ENCODE data around the gene RSAD2.
A peak's percentile ranks its signal among the peaks of the same experiment; 100 is the strongest.

RSAD2 gene

DNA sequence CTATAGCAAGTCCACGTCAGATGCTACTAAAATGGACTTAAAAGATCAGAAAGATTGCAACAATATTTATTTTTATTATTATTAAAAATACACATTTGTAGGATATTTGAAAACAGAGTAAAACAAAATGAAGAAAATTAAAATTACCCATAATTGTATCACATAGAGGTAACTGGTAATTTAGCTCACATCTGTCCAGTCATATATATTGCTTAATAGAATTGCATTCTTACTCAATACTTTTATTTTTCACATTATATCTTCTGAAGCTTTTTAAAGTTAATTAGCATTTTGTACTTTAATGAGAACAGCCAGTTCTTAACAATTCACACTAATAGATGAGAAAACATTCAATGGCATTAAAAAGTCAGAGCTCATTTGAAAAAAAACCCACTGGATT is 28.1 kb downstream of the RSAD2 start:
- DNase-seq (no peak), ATAC-seq (replicated peaks) (no peak)
- peaks cover 7 to 19% of the 10 kb centered on the region in 2 donors for H3K9me3 Mint-ChIP-seq
- H3K36me3 Mint-ChIP-seq = peaks cover 10 to 11% of the 10 kb centered on the region in 2 donors
- no peak overlapping the region for H3K4me3 Mint-ChIP-seq
- no peaks in the 10 kb centered on the region for H3K27me3 Mint-ChIP-seq
- no peak overlapping the region for H3K27ac Mint-ChIP-seq
- peaks cover 17 to 21% of the 10 kb centered on the region in 2 donors for H3K4me1 Mint-ChIP-seq

DNA sequence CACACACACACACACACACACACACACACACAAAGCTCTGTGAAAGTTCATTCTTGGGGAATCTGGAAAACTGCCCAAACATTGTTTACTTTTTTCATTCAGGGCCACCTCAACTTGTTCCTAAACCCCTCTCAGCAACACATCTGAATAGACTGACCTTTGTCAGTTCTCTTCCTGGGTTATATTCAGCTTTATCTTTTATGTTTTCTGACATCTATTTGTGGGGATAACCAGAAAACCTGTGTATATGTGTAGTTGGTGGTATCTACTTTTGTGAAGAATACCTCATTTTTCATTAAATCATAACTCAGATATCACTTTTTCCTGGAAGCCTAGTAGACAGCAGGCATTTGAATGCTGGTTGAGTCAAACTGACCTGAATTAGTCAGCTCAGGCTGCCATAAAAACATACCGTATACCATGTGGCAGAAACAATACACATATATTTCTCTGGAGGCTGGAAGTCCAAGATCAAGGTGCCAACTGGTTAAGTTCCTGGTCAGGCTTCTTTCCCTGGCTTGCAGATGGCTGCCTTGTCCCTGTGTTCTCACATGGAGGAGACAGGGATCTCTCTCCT is 28.7 kb downstream of the RSAD2 start:
- ATAC-seq (replicated peaks) (no peak), DNase-seq (no peak)
- Mint-ChIP-seq H3K36me3 (peaks cover 10 to 11% of the 10 kb centered on the region in 2 donors), H3K27me3 (peaks cover 0 to 2% of the 10 kb centered on the region in 2 donors), H3K4me1 (peaks cover 21 to 26% of the 10 kb centered on the region in 2 donors), H3K4me3 (no peak overlapping the region), H3K9me3 (peaks cover 7 to 19% of the 10 kb centered on the region in 2 donors), H3K27ac (no peak overlapping the region)

DNA sequence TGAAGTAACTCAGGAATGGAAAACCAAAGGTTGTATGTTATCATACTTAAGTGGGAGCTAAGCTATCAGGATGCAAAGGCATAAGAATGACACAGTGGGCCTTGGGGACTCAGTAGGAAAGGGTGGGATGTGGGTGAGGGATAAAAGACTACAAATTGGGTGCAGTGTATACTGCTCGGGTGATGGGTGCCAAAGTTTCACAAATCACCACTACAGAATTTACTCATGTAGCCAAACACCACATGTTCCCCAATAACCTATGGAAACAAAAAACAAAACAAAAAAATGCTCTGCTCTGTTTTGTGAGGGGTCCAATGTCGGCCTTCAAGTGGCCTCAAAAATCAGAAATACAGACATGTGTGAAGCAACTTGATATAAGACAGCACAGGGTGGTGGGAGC is 30.7 kb downstream of the RSAD2 start:
- H3K4me1 Mint-ChIP-seq = peaks cover 24 to 29% of the 10 kb centered on the region in 2 donors
- H3K9me3 Mint-ChIP-seq = peaks cover 0 to 3% of the 10 kb centered on the region in 2 donors
- ATAC-seq (replicated peaks) (no peak), DNase-seq (no peak)
- no peak overlapping the region for H3K27ac Mint-ChIP-seq
- no peak overlapping the region for H3K4me3 Mint-ChIP-seq
- H3K27me3 Mint-ChIP-seq = peaks cover 1 to 7% of the 10 kb centered on the region in 2 donors
- H3K36me3 Mint-ChIP-seq = peaks cover 3% of the 10 kb centered on the region in 2 donors

DNA sequence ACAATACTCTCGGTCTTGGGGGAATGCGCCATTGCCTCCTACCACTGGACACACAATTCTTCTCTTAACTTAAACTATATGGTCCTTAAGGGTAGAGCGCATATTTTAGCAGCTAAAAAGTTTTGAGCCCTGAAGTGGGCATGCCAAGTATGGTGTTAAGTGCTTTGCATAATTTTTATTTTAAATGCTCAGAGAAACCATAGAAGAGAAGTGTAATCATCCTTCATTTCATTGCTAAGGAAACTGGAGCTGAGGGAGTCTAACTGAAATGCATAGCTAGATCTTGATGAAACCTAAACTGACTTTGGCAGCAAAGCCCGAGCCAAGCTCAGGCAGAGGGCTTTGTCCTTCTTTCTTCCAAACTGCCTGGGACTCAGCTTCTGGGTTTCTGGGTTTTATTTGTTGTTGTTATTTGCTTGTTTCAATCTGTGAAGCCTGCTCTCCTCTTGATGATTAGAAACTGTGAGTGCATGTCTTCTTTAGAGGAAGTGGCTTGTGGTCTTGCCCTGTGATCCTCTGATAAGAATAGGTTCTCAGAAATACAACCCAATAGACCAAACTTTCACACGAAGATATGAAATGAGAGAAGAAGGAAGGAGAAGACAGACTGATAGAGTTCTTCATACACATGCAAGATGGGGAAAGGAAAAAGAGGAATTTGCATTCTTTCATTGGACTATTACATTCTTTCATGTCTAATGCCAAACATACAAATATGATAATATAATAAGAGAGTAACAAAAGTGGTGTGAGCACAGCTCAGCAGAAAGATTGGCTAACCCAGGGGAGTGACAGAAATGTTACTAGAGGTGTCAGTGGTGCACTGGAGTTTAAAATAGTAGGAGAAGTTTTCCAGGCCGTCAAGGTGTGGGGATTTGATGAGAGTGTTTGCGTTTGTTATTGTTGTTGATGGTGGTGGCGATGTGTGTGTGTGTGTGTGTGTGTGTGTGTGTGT is 32.1 kb downstream of the RSAD2 start:
- H3K27ac Mint-ChIP-seq = peak overlapping the region; percentile 20
- DNase-seq (no peak), ATAC-seq (replicated peaks) (peak; percentile 94 to 97)
- peak overlapping the region; percentile 14 to 64 for H3K4me3 Mint-ChIP-seq
- H3K27me3 Mint-ChIP-seq = peaks cover 6 to 16% of the 10 kb centered on the region in 2 donors
- H3K9me3 Mint-ChIP-seq = no peaks in the 10 kb centered on the region
- no peaks in the 10 kb centered on the region for H3K36me3 Mint-ChIP-seq
- H3K4me1 Mint-ChIP-seq = peaks cover 24 to 34% of the 10 kb centered on the region in 2 donors

DNA sequence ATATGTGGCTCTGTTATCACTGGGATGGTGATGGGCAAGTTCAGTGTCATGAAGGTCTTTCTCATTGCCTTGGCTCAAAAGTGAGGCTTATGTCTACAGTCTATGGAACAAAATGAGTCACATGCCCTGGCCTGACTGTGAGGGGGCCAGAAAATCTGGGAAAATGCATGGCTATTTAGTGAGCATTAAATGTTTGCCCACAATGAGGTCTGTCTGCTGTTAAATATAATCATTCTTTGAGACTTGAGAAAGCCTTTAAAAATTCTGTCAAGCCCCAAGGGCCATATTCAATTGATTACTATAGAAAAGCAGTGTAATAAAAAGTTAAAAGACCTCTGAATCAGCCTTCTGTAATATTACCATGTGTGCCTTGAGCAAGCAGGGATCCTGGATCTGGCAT is 34.1 kb downstream of the RSAD2 start:
- no peak overlapping the region for H3K4me3 Mint-ChIP-seq
- no peaks in the 10 kb centered on the region for H3K9me3 Mint-ChIP-seq
- peaks cover 24 to 36% of the 10 kb centered on the region in 2 donors for H3K4me1 Mint-ChIP-seq
- H3K36me3 Mint-ChIP-seq = no peaks in the 10 kb centered on the region
- peaks cover 16 to 25% of the 10 kb centered on the region in 2 donors for H3K27me3 Mint-ChIP-seq
- no peak for ATAC-seq (replicated peaks)
- no peak for DNase-seq
- no peak overlapping the region for H3K27ac Mint-ChIP-seq

DNA sequence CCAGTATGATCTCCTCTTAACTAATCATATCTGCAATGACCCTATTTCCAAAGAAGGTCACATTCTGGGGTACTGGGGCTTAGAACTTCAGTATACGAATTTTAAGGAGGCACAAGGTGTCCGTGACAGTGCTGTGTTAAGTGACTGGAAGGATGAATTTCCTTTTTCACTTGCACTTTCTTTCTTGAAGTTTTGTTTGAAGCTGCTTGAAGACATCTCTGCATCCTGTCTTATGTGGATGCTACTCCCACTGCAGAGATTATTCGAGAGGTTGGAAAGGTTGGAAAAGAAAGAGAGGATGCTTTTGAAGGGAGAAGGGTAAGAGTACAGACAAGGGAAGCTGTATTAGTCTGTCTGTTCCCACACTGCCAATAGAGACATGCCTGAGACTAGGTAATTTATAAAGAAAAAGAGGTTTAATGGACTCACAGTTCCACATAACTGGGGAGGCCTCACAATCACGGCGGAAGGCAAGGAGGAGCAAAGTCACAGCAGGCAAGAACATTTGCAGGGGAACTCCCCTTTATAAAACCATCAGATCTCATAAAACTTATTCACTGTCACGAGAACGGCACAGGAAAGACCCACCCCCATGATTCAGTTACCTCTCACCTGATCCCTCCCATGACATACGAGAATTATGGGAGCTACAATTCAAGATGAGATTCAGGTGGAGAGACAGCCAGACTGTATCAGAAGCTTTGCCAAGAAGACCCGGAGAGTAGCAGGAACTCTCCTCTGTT is 36.0 kb downstream of the RSAD2 start:
- DNase-seq (no peak), ATAC-seq (replicated peaks) (no peak)
- Mint-ChIP-seq H3K4me1 (peaks cover 27 to 41% of the 10 kb centered on the region in 2 donors), H3K36me3 (no peaks in the 10 kb centered on the region), H3K9me3 (no peaks in the 10 kb centered on the region), H3K27me3 (peaks cover 17 to 29% of the 10 kb centered on the region in 2 donors), H3K4me3 (no peak overlapping the region), H3K27ac (peak overlapping the region; percentile 57)

DNA sequence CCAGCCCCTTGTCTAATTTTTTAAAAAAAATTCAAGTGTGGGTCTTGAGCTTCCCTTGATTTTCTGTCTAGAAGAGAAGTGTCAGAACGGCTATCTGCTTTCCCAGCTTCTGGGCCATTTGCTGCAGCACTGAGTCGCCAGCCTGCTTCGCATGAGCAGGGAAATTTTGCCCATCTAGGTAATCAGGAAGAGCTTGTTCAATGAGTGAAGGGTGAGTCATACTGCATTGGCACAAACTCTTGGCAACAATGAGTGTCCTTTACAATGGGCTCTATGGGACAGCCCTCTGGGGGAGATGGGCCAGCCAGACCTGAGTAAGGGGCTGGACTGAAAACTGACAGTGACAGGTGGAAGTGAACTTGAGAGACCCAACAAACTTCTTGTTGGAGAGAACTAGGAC is 37.3 kb downstream of the RSAD2 start:
- Mint-ChIP-seq H3K9me3 (no peaks in the 10 kb centered on the region), H3K4me1 (peaks cover 20 to 35% of the 10 kb centered on the region in 2 donors), H3K36me3 (peaks cover 0 to 2% of the 10 kb centered on the region in 2 donors), H3K4me3 (no peak overlapping the region), H3K27me3 (peaks cover 22 to 39% of the 10 kb centered on the region in 2 donors), H3K27ac (no peak overlapping the region)
- ATAC-seq (replicated peaks) (no peak), DNase-seq (no peak)

DNA sequence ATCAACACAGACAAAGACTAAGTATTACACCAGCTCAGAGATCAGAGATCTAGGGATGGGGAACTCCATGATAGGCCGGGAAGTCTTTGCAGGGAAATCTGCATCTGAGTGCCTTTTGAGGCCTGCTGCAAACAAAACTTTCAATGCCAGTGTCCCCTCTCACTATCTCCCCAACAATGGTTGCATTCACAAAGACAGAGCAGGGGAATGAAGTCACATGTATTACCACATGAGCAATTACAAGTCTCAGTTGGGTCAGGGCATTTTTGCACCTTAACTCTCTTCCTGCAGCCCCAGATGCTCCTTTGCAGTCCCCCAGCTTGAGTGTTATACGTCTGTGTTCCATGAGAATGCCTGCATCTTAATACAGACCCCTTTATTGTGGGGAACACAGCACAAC is 37.8 kb downstream of the RSAD2 start:
- peaks cover 22 to 42% of the 10 kb centered on the region in 2 donors for H3K27me3 Mint-ChIP-seq
- no peak overlapping the region for H3K4me3 Mint-ChIP-seq
- H3K9me3 Mint-ChIP-seq = no peaks in the 10 kb centered on the region
- no peak for DNase-seq
- H3K36me3 Mint-ChIP-seq = peaks cover 0 to 2% of the 10 kb centered on the region in 2 donors
- peaks cover 16 to 29% of the 10 kb centered on the region in 2 donors for H3K4me1 Mint-ChIP-seq
- no peak for ATAC-seq (replicated peaks)
- no peak overlapping the region for H3K27ac Mint-ChIP-seq

DNA sequence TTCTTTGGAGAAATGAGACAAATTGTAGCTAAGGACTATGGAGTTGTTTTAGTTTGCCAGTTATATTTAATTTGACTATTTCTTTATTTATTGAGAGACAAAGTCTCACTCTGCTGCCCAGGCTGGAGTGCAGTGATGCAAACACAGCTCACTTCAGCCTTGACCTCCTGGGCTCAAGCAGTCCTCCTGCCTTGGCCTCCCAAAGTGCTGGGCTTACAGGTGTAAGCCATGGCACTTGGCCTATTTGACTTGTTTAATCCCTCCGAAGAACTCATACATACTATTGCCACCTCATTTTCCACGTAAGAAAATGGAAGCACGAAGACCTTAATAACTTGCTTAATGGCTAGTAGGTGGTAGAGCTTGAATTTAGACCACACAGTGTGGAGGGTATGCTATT is 38.6 kb downstream of the RSAD2 start:
- peak overlapping the region in 1 of 2 donors; percentile 10 for H3K4me3 Mint-ChIP-seq
- H3K36me3 Mint-ChIP-seq = peaks cover 0 to 2% of the 10 kb centered on the region in 2 donors
- no peak overlapping the region for H3K27ac Mint-ChIP-seq
- peaks cover 10 to 21% of the 10 kb centered on the region in 2 donors for H3K4me1 Mint-ChIP-seq
- H3K9me3 Mint-ChIP-seq = no peaks in the 10 kb centered on the region
- DNase-seq (no peak), ATAC-seq (replicated peaks) (no peak)
- H3K27me3 Mint-ChIP-seq = peaks cover 24 to 45% of the 10 kb centered on the region in 2 donors

DNA sequence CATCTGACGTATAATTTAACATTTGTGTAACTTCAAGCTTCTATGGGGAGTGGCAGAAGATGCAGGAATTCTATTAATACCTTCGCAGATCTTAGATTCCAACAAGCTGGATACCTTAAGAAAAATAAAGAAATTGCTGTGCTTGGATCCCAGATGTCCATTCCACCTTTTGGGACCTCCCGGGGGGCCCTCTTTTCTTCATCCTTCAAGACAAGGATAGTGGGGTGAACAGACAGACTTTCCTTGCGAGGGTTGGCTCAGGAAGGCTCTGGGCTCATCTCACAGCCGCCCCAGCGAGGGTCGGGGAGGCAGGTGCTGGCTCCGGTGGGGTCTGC is 39.1 kb downstream of the RSAD2 start:
- Mint-ChIP-seq H3K9me3 (no peaks in the 10 kb centered on the region), H3K4me3 (peak overlapping the region; percentile 77 to 81), H3K4me1 (peaks cover 7 to 17% of the 10 kb centered on the region in 2 donors), H3K27ac (peak overlapping the region; percentile 25), H3K27me3 (peaks cover 26 to 43% of the 10 kb centered on the region in 2 donors), H3K36me3 (peaks cover 0 to 2% of the 10 kb centered on the region in 2 donors)
- no peak for DNase-seq
- no peak for ATAC-seq (replicated peaks)

DNA sequence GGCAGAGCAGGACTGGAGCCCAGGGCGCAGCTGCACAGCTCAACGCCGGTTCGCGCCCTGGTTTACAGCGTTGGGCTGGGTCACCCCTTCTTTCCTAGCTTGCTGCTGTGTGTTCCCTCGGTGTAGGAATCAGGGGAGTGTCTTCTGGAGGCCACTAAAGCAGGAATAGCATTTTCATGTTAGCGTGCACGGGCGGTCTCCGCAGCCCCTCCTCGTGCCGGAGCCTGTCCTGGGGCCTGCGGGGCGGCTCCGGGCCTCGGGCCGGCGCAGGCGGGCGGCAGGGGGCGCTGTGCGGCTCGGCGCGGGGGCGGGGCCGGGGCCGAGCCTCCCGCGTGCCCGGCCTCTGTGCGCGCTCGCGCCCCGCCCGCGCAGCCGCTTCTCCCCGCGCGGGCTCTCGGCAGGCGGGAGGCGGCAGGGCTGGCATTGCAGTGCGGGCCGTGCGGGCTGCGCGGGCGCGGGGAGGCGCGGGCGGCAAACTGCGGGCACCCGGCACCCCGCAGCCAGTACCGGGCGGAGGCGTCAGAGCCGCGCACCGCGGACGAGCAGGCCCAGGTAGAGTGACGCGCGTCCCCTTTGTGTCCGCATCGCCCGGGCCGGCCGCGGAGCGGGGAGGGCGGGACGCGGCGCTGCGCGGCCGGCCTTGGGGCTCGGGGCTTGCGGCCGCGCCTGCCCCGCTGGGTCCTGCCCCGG is 39.6 kb downstream of the RSAD2 start, which contains the start of gene RNF144A:
TSS of gene RNF144A (plus strand) at position 342 of the 690 bp plus-strand sequence. CDS start 79,515 bp downstream, outside the sequence.
- DNase-seq (peak; percentile 47), ATAC-seq (replicated peaks) (peak; percentile 90 to 92)
- Mint-ChIP-seq H3K4me3 (peak within 1 kb of the TSS; percentile 77 to 81), H3K36me3 (peaks cover 0 to 2% of the 10 kb centered on the region in 2 donors), H3K9me3 (no peaks in the 10 kb centered on the region), H3K4me1 (peaks cover 9 to 17% of the 10 kb centered on the region in 2 donors), H3K27ac (peak within 1 kb of the TSS; percentile 25), H3K27me3 (peaks cover 26 to 43% of the 10 kb centered on the region in 2 donors)

DNA sequence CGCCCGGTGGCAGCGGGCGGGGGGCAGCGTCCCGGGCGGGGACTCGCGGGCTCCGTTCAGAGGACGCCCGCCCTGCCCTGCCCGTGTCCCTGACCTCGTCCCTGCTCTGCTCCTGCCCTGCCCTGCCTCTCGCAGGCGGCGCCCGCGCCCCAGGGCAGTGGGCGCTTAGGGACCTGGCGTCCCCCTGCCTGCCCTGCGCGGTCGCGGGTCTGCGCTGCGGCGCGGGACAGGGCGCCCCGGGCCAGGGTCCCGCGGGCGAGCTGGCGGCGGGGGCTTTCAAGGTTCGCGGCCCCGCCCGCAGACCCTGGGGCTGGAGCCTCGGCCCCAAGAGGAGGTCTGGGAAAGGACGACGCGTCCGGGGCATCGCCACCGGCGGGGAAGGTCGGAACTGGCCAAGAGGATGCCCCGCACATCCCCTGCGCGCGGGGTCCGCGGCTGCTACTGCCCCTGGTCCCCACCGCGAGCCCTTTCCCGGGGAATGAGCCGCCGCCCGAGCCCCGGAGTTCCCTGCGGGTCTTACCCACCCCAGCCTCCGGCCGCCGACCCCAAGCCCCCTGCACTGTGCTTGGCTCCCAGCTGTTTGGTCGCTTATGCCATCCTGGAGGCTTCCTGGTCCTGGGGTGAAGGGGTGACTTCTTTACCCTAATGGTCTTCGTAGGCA is 40.3 kb downstream of the RSAD2 start:
- H3K27me3 Mint-ChIP-seq = peaks cover 26 to 43% of the 10 kb centered on the region in 2 donors
- H3K27ac Mint-ChIP-seq = no peak overlapping the region
- no peaks in the 10 kb centered on the region for H3K9me3 Mint-ChIP-seq
- peaks cover 9 to 17% of the 10 kb centered on the region in 2 donors for H3K4me1 Mint-ChIP-seq
- H3K4me3 Mint-ChIP-seq = peak overlapping the region; percentile 57 to 72
- no peak for DNase-seq
- ATAC-seq (replicated peaks) = peak; percentile 33 to 36
- H3K36me3 Mint-ChIP-seq = peaks cover 0 to 2% of the 10 kb centered on the region in 2 donors

Data from stimulated activated naive B cell treated with anti-CD40 and anti-IgM and Interleukin-4, amounts not matched to agents 10 μg/mL and 1 μg/mL and 100 μg/mL, for 72 hours (primary cell).